HCT116 (cell line): ENCODE results near the gene SP3. TPM values are rescaled to one million over a fixed set of nuclear protein-coding genes. Genes with fewer than 3 reads are reported as not detected.

ENCODE experiments used
- ATAC-seq: fragments of 200-7000 bp; cut with Tn5 transposase; 2 replicates; pipeline ENCODE4 v1.9.1; 2020; ENCODE audit warnings: mild to moderate bottlenecking, moderate library complexity
- BruUV-seq: library from RNA; stranded (reverse); fragments of 400-500 nt; replicated peaks from 2 replicates; lab custom pipeline; 2021; lab: Mats Ljungman, UMichigan
- CTCF ChIA-PET: fragments of 300-600 bp; sonication (Branson Sonifier 250); formaldehyde crosslinking; loops from one replicate; lab custom pipeline; 2021; ENCODE audit warnings: antibody characterized with exemption; lab: Charles Lee
- POLR2A ChIA-PET: fragments of 300-600, 350-600 bp; sonication (Branson Sonifier 250); formaldehyde crosslinking; loops from one replicate; lab custom pipeline; 2021; ENCODE audit warnings: antibody characterized with exemption; lab: Charles Lee
- RAD21 ChIA-PET, 2 experiments: fragments of 300-600 bp; sonication (Branson Sonifier 250); formaldehyde crosslinking; loops; one replicate each; lab custom pipeline; 2023; ENCODE audit warnings: low total read pairs in 2 of 2; ENCODE audit not compliant: uncharacterized antibody in 2 of 2, unreplicated experiment in 2 of 2, low non-redundant PET in 1 of 2; lab: Charles Lee
- DNase-seq: peaks from one replicate; pipeline ENCODE4 v3.0.0-alpha.2; 2010; ENCODE audit warnings: low read depth, low spot score
- H2AFZ ChIP-seq: fragments of 200-600 bp; shearing (Covaris generic), sonication (generic); 2 replicates; pipeline ENCODE4 v1.6.1; 2017; ENCODE audit warnings: low read depth, mixed run types, mixed read lengths, antibody characterized with exemption, low read length; ENCODE audit not compliant: poor library complexity, severe bottlenecking
- H3K27ac ChIP-seq: 2 replicates; pipeline ENCODE4 v1.5.1; 2012; ENCODE audit warnings: low read depth, low read length
- H3K27me3 ChIP-seq: fragments of 200-600 bp; sonication (generic); 2 replicates; pipeline ENCODE4 v1.6.1; 2016; ENCODE audit warnings: mixed run types, low read length, mixed read lengths; ENCODE audit not compliant: insufficient read depth
- H3K36me3 ChIP-seq, 2 experiments: fragments of 200-500 bp in 1 of 2; fragments of 200-600 bp in 1 of 2; sonication (Bioruptor generic) in 1 of 2; sonication (generic) in 1 of 2; 2 replicates each; pipeline versions ENCODE4 v1.5.1 to v1.6.1; 2014 to 2016; ENCODE audit warnings: low read length in 2 of 2, inconsistent platforms in 1 of 2, mixed read lengths in 1 of 2, mixed run types in 1 of 2; ENCODE audit not compliant: insufficient read depth in 2 of 2, control insufficient read depth in 1 of 2
- H3K4me1 ChIP-seq, 2 experiments: fragments of 200-600 bp in 1 of 2; sonication (generic) in 1 of 2; 2 replicates each; pipeline versions ENCODE4 v1.5.1 to v1.6.1; 2012 to 2017; ENCODE audit warnings: low read length in 2 of 2, inconsistent platforms in 1 of 2, mild to moderate bottlenecking in 1 of 2, mixed read lengths in 1 of 2, mixed run types in 1 of 2, moderate library complexity in 1 of 2; ENCODE audit not compliant: insufficient read depth in 2 of 2, control insufficient read depth in 1 of 2
- H3K4me2 ChIP-seq: fragments of 200-600 bp; sonication (generic); 2 replicates; pipeline ENCODE4 v1.6.1; 2017; ENCODE audit warnings: mixed run types, low read length, mixed read lengths
- H3K4me3 ChIP-seq, 2 experiments: fragments of 200-600 bp in 1 of 2; sonication (generic) in 1 of 2; replicated peaks in 1 of 2; 2 replicates each; pipeline ENCODE4 v1.5.1; 2011 to 2016; ENCODE audit warnings: low read length in 2 of 2, control low read depth in 1 of 2, low read depth in 1 of 2, mild to moderate bottlenecking in 1 of 2, mixed read lengths in 1 of 2, mixed run types in 1 of 2
- H3K79me2 ChIP-seq: fragments of 200-600 bp; sonication (generic); 2 replicates; pipeline ENCODE4 v1.6.1; 2017; ENCODE audit warnings: mild to moderate bottlenecking, mixed run types, low read length, moderate library complexity, mixed read lengths; ENCODE audit not compliant: insufficient read depth
- H3K9ac ChIP-seq: fragments of 200-600 bp; sonication (generic); 2 replicates; pipeline ENCODE4 v1.6.1; 2016; ENCODE audit warnings: low read length, mixed read lengths
- H3K9me2 ChIP-seq: fragments of 200-600 bp; sonication (generic), shearing (Covaris generic); 2 replicates; pipeline ENCODE4 v1.6.1; 2017; ENCODE audit warnings: mixed run types, mild to moderate bottlenecking, moderate library complexity; ENCODE audit not compliant: insufficient read depth
- H3K9me3 ChIP-seq, 2 experiments: fragments of 200-500 bp in 1 of 2; fragments of 200-600 bp in 1 of 2; sonication (Bioruptor generic) in 1 of 2; sonication (generic) in 1 of 2; 2 replicates each; pipeline ENCODE4 v1.6.1; 2014 to 2017; ENCODE audit warnings: low read length in 2 of 2, mixed read lengths in 2 of 2, inconsistent platforms in 1 of 2, low read depth in 1 of 2, mild to moderate bottlenecking in 1 of 2, mixed run types in 1 of 2, moderate library complexity in 1 of 2; ENCODE audit not compliant: control insufficient read depth in 1 of 2, insufficient read depth in 1 of 2
- H4K20me1 ChIP-seq: fragments of 200-600 bp; sonication (generic), shearing (Covaris generic); 2 replicates; pipeline ENCODE4 v1.6.1; 2017; ENCODE audit warnings: mixed run types, mild to moderate bottlenecking, moderate library complexity; ENCODE audit not compliant: insufficient read depth
- CEBPB ChIP-seq: IDR thresholded peaks from 2 replicates; pipeline ENCODE4 v1.6.1; 2012; ENCODE audit warnings: low read depth
- ELF1 ChIP-seq: IDR thresholded peaks from 2 replicates; pipeline ENCODE4 v1.6.1; 2012; ENCODE audit warnings: low read depth, borderline replicate concordance
- MAX ChIP-seq: IDR thresholded peaks from 2 replicates; pipeline ENCODE4 v1.6.1; 2012
- RAD21 ChIP-seq: IDR thresholded peaks from 2 replicates; pipeline ENCODE4 v1.6.1; 2012; ENCODE audit warnings: low read depth, mild to moderate bottlenecking
- SP1 ChIP-seq: IDR thresholded peaks from 2 replicates; pipeline ENCODE4 v1.6.1; 2012; ENCODE audit warnings: low read depth
- ZBTB33 ChIP-seq: IDR thresholded peaks from 2 replicates; pipeline ENCODE4 v1.6.1; 2011; ENCODE audit warnings: mild to moderate bottlenecking, low read length, moderate library complexity; ENCODE audit not compliant: insufficient replicate concordance; ENCODE audit errors: extremely low read depth
- ZFX ChIP-seq: fragments of 450-650 bp; IDR thresholded peaks from 2 replicates; pipeline ENCODE4 v1.6.1; 2017
- intact Hi-C: fragments of 100-400 bp; cut with micrococcal nuclease; formaldehyde crosslinking; loops from 2 replicates; pipeline ENCODE4 v1.10.0; 2022
- total RNA-seq: library from RNA; stranded (reverse); gene quantifications from one replicate; pipeline ENCODE4 v1.2.1, GENCODE V29; 2021; ENCODE audit not compliant: unreplicated experiment

Gene SP3
- total RNA-seq, 1 experiment from 2014 or later, result 98.0 TPM

GRCh38 chr2:173914055-173914927, 50.9 kb downstream of the SP3 start:
- no peak for DNase-seq
- Histone ChIP-seq H3K36me3 (peaks cover 25 to 34% of the 10 kb centered on the region in 2 experiments), H3K9me2 (no peaks in the 10 kb centered on the region), H4K20me1 (peaks cover 40% of the 10 kb centered on the region), H3K9ac (no peak overlapping the region), H3K4me1 (no peaks in the 10 kb centered on the region), H3K9me3 (no peaks in the 10 kb centered on the region), H3K27ac (no peak overlapping the region), H3K4me2 (no peak overlapping the region), H3K4me3 (no peak overlapping the region), H2AFZ (no peak overlapping the region), H3K27me3 (no peaks in the 10 kb centered on the region), H3K79me2 (peaks cover 76% of the 10 kb centered on the region)
- ChIA-PET RAD21 (no interaction called here), POLR2A (no interaction called here), CTCF (no interaction called here)
- intact Hi-C loops, result no loop called here
- no TSS peak for BruUV-seq
- no peak for ATAC-seq
- no peak for TF ChIP-seq ELF1
- TF ChIP-seq ZFX, result no peak
- no peak for TF ChIP-seq ZBTB33
- TF ChIP-seq SP1, result no peak
- TF ChIP-seq CEBPB, result no peak
- TF ChIP-seq RAD21, result no peak
- TF ChIP-seq MAX, result no peak
